Left renal cortex interstitium (tissue), 4 donors: ENCODE measurements around the gene RORC. TPM values are rescaled to one million over a fixed set of nuclear protein-coding genes. Genes with fewer than 3 reads are reported as not detected.

Source experiments
- DNase-seq, 4 donors: peaks; one replicate each; pipeline ENCODE4 v3.0.0-alpha.2; 2013; ENCODE audit warnings: low read depth in 4 of 4, low spot score in 2 of 4, missing footprints in 1 of 4
- polyA plus RNA-seq, 4 donors: library from polyadenylated mRNA; unstranded; fragments of 120-200 nt; gene quantifications; one replicate each; pipeline ENCODE4 v1.2.1, GENCODE V29; 2013; ENCODE audit not compliant: insufficient read length in 4 of 4

Gene RORC
- polyA plus RNA-seq, 4 donors: 0.95 to 1.6 (median 1.1) TPM

GRCh38 chr1:151829352-151830046 is 2.1 kb downstream of the RORC start:
- DNase-seq: no peak

GRCh38 chr1:151828921-151829320 is 2.7 kb downstream of the RORC start:
- DNase-seq: no peak

GRCh38 chr1:151827853-151828252 is 3.7 kb downstream of the RORC start:
- no peak for DNase-seq

- no peak for DNase-seq
Observed at GRCh38 chr1:151825751-151826660, 5.6 kb downstream of the RORC start.

GRCh38 chr1:151825204-151825603 is 6.4 kb downstream of the RORC start:
- no peak for DNase-seq

GRCh38 chr1:151823175-151823574 is 8.4 kb downstream of the RORC start:
- no peak for DNase-seq

GRCh38 chr1:151822404-151822803 is 9.2 kb downstream of the RORC start:
- no peak for DNase-seq

GRCh38 chr1:151820940-151821339 is 10.7 kb downstream of the RORC start:
- no peak for DNase-seq

- DNase-seq: no peak
Observed at GRCh38 chr1:151819976-151820623, 11.5 kb downstream of the RORC start.

GRCh38 chr1:151819227-151819835 is 12.3 kb downstream of the RORC start:
- no peak for DNase-seq

GRCh38 chr1:151817353-151817730 is 14.3 kb downstream of the RORC start:
- no peak for DNase-seq

GRCh38 chr1:151816548-151817352 is 14.9 kb downstream of the RORC start:
- DNase-seq: no peak

- no peak for DNase-seq
Observed at GRCh38 chr1:151815716-151816327, 15.8 kb downstream of the RORC start.

- DNase-seq: no peak
Observed at GRCh38 chr1:151814971-151815545, 16.5 kb downstream of the RORC start.

- DNase-seq: no peak
Observed at GRCh38 chr1:151814426-151814825, 17.2 kb downstream of the RORC start.

- DNase-seq: no peak
Observed at GRCh38 chr1:151813271-151813977, 18.2 kb downstream of the RORC start.

- DNase-seq: no peak
Observed at GRCh38 chr1:151811181-151811580, 20.4 kb downstream of the RORC start.

GRCh38 chr1:151809985-151810556 is 21.5 kb downstream of the RORC start:
- DNase-seq: no peak
